HEK293T (cell line): ENCODE results near the gene N4BP2L1.

ENCODE experiments used
- FOXA1 ChIP-seq: fragments of 450-650 bp; IDR thresholded peaks from 2 replicates; pipeline ENCODE4 v1.6.1; 2016; ENCODE audit warnings: mild to moderate bottlenecking
- L3MBTL2 ChIP-seq: fragments of 450-650 bp; conservative IDR thresholded peaks from 2 replicates; pipeline ENCODE4 v1.6.1; 2016; ENCODE audit warnings: mild to moderate bottlenecking
- SP1 ChIP-seq: fragments of 450-650 bp; IDR thresholded peaks from 2 replicates; pipeline ENCODE4 v1.6.1; 2017

DNA sequence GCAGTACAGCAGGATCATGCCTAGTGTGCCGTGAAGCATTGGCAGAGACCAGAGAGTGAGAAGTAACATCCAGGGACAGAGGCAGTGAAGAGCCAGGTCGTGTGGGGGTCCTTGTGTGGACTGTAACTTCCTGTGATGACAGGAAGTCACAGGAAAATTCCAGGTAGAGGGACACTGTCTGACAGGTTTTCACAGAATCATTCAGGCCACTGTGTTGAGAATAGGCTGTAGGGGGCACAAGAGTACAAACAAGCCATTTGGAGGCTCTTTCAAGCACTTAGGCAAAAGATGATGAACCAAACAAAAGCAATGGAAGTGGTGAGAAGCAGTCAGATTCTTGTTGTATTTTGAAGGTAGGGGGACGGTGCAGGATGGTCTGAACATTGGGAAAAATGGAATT is 46.4 kb downstream of the N4BP2L1 start:
- TF ChIP-seq SP1 = no peak
- TF ChIP-seq L3MBTL2 = no peak
- TF ChIP-seq FOXA1 = no peak
